ENCODE data around the gene ABCA2.

DNA sequence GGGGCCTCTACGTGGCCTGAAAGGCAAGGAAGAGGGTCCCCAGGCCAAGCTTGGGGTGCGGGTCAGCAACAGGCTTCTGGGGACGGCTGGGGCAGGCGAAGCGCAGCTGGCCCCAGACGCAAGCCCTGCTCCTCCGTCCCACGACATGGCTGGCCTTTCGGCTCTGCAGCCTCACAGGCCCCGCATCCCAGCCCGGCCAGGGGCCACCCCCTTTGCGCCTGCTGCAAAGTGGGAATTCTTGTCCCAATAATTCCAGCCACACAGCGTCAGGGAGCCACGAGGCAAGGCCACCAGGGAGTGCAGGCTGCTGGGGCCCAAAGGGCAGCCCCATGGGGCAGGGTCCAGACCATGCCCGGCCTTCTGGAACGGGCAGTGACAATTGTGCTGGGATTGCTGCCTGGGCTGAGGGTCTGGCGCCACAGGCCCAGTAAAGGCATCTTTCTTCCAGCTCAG is 26.9 kb upstream of the ABCA2 start:
- no peak for TF ChIP-seq CTCF (IDR thresholded peaks at IDR 0.05)
- no peak for TF ChIP-seq POLR2A (IDR thresholded peaks at IDR 0.05)
- TF ChIP-seq EP300 (IDR thresholded peaks at IDR 0.05; ENCODE audit: low read depth): no peak

All from transverse colon (tissue), 3 donors.